Activated CD8-positive, alpha-beta T cell treated with anti-CD3 and anti-CD28 coated beads for 36 hours (primary cell): ENCODE results near the gene MAST4. TPM values are rescaled to one million over a fixed set of nuclear protein-coding genes. Genes with fewer than 3 reads are reported as not detected.

Experiments
- ATAC-seq: fragments of 200-7000 bp; cut with Tn5 transposase; one replicate; pipeline ENCODE4 v1.10.0; 2021; ENCODE audit warnings: mild to moderate bottlenecking, moderate library complexity
- CTCF ChIA-PET: fragments of 350-600 bp; sonication (Branson Sonifier 250); formaldehyde crosslinking; loops from one replicate; lab custom pipeline; 2021; ENCODE audit warnings: antibody characterized with exemption; lab: Charles Lee
- POLR2A ChIA-PET: fragments of 350-600 bp; sonication (Branson Sonifier 250); formaldehyde crosslinking; loops from one replicate; lab custom pipeline; 2021; ENCODE audit warnings: antibody characterized with exemption; lab: Charles Lee
- DNase-seq: peaks from one replicate; pipeline ENCODE4 v3.0.0-alpha.2; 2020
- H3K27ac Mint-ChIP-seq: one replicate; pipeline ENCODE4 v1.8.0; 2021; ENCODE audit warnings: mild to moderate bottlenecking, mixed read lengths
- H3K27me3 Mint-ChIP-seq: one replicate; pipeline ENCODE4 v1.8.0; 2021; ENCODE audit warnings: mixed read lengths
- H3K36me3 Mint-ChIP-seq: one replicate; pipeline ENCODE4 v1.8.0; 2021; ENCODE audit warnings: low read depth, mixed read lengths
- H3K4me1 Mint-ChIP-seq: one replicate; pipeline ENCODE4 v1.8.0; 2021; ENCODE audit warnings: low read depth, mixed read lengths
- H3K4me3 Mint-ChIP-seq: one replicate; pipeline ENCODE4 v1.8.0; 2021; ENCODE audit warnings: mild to moderate bottlenecking, moderate library complexity, mixed read lengths
- H3K9me3 Mint-ChIP-seq: one replicate; pipeline ENCODE4 v1.8.0; 2021; ENCODE audit warnings: mixed read lengths
- CTCF ChIP-seq: fragments of 200-600 bp; IDR thresholded peaks from one replicate; pipeline ENCODE4 v1.8.0; 2022; ENCODE audit warnings: antibody characterized with exemption, mild to moderate bottlenecking
- intact Hi-C: fragments of 100-400 bp; cut with micrococcal nuclease; formaldehyde crosslinking; loops from one replicate; pipeline ENCODE4 v1.10.0; 2022
- total RNA-seq, 2 experiments: library from RNA; stranded (reverse); gene quantifications; one replicate each; pipeline ENCODE4 v1.2.3, GENCODE V29; 2021

Gene MAST4
- total RNA-seq, 2 experiments from 2014 or later: 7.6 to 10.0 TPM

GRCh38 chr5:66949066-66949465 is 352.9 kb downstream of the MAST4 start:
- Mint-ChIP-seq H3K4me1 (peaks cover 13% of the 10 kb centered on the region), H3K27me3 (peaks cover 12% of the 10 kb centered on the region), H3K4me3 (no peak overlapping the region), H3K36me3 (no peaks in the 10 kb centered on the region), H3K27ac (no peak overlapping the region), H3K9me3 (no peaks in the 10 kb centered on the region)
- ATAC-seq: no peak
- POLR2A ChIA-PET: interaction anchor here (1.4 kb wide), 1 partner anchor 33 kb away, joined by 4 read pairs; no protein-coding TSS in a partner anchor
- intact Hi-C loops: no loop called here
- TF ChIP-seq CTCF: no peak
- DNase-seq: no peak
- CTCF ChIA-PET: interaction anchor here (1.0 to 1.3 kb wide), 2 partner anchors 15 to 136 kb away, joined by 3 read pairs; no protein-coding TSS in a partner anchor

GRCh38 chr5:66952153-66952552 is 356.0 kb downstream of the MAST4 start:
- Mint-ChIP-seq H3K4me3 (no peak overlapping the region), H3K36me3 (no peaks in the 10 kb centered on the region), H3K27me3 (peaks cover 6% of the 10 kb centered on the region), H3K27ac (no peak overlapping the region), H3K9me3 (no peaks in the 10 kb centered on the region), H3K4me1 (peaks cover 6% of the 10 kb centered on the region)
- TF ChIP-seq CTCF: no peak
- no peak for ATAC-seq
- intact Hi-C loops: no loop called here
- ChIA-PET CTCF (no interaction called here), POLR2A (no interaction called here)
- DNase-seq: no peak

- ChIA-PET POLR2A (no interaction called here), CTCF (no interaction called here)
- no peak for DNase-seq
- Mint-ChIP-seq H3K9me3 (no peaks in the 10 kb centered on the region), H3K36me3 (no peaks in the 10 kb centered on the region), H3K27ac (no peak overlapping the region), H3K4me3 (no peak overlapping the region), H3K27me3 (no peaks in the 10 kb centered on the region), H3K4me1 (peaks cover 6% of the 10 kb centered on the region)
- TF ChIP-seq CTCF: no peak
- intact Hi-C loops: no loop called here
- no peak for ATAC-seq
Observed at GRCh38 chr5:66956439-66956838, 360.2 kb downstream of the MAST4 start.

- ChIA-PET POLR2A (no interaction called here), CTCF (no interaction called here)
- ATAC-seq: no peak
Observed at GRCh38 chr5:66958201-66958979, 362.2 kb downstream of the MAST4 start.

More at GRCh38 chr5:66958201-66958979, 362.2 kb downstream of the MAST4 start:
- peaks cover 2% of the 10 kb centered on the region for H3K27me3 Mint-ChIP-seq
- no peak for DNase-seq
- no peaks in the 10 kb centered on the region for H3K4me1 Mint-ChIP-seq
- no peak overlapping the region for H3K27ac Mint-ChIP-seq
- no peak overlapping the region for H3K4me3 Mint-ChIP-seq
- no peaks in the 10 kb centered on the region for H3K9me3 Mint-ChIP-seq
- TF ChIP-seq CTCF: no peak
- intact Hi-C loops: no loop called here
- H3K36me3 Mint-ChIP-seq: no peaks in the 10 kb centered on the region
